ENCODE results near the gene IL2RA. TPM values are rescaled to one million over a fixed set of nuclear protein-coding genes. Genes with fewer than 3 reads are reported as not detected.

IL2RA gene
- total and polyA plus RNA-seq, 2 experiments from 2014 or later, result not detected

DNA sequence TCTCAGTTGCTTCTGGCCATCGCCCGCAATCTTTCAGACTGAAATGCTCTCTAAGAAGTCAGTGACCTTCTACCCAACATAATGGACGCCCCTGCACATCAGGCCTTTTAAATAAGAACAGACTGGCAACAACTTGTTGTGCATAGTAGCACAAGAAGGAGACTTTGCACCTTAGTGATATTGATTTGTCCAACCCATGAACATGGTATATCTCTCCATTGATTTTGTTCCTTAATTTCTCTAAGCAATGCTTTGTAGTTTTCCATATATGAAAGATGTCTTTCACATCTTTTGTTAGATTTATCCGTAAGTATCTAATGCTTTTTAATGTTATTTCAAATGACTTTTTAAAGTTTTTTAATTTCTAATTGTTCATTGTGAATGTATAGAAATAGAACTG is 89.1 kb downstream of the IL2RA start:
- no peak overlapping the region for H3K27ac Mint-ChIP-seq
- no peaks in the 10 kb centered on the region; the same call in 2 of the 3 replicates for H3K9me3 Mint-ChIP-seq
- H3K4me1 Mint-ChIP-seq, result peaks cover 6% of the 10 kb centered on the region
- H3K4me3 Mint-ChIP-seq, result no peak overlapping the region
- H3K27me3 Mint-ChIP-seq (ENCODE audit: insufficient read depth, low read depth, poor library complexity), result peaks cover 25% of the 10 kb centered on the region
- ATAC-seq (no peak), DNase-seq (ENCODE audit: low spot score) (no peak)
- no peak overlapping the region for H3K4me2 ChIP-seq
- H4K20me1 ChIP-seq (replicated peaks; ENCODE audit: insufficient read depth), result no peaks in the 10 kb centered on the region
- H3K79me2 ChIP-seq (replicated peaks; ENCODE audit: insufficient read depth), result no peaks in the 10 kb centered on the region
- H3K36me3 Mint-ChIP-seq (ENCODE audit: low read depth), result no peaks in the 10 kb centered on the region; the same call in 2 of the 3 replicates
- no peak overlapping the region for H3K27ac ChIP-seq (ENCODE audit: low read depth)
- H2AFZ ChIP-seq, result no peak overlapping the region
- H3K27me3 ChIP-seq (ENCODE audit: insufficient read depth), result peaks cover 34% of the 10 kb centered on the region
- no peaks in the 10 kb centered on the region for H3K9me2 ChIP-seq (ENCODE audit: insufficient read depth)
- TF ChIP-seq ZNF331 (CRISPR knock-in tag; IDR thresholded peaks at IDR 0.05; ENCODE audit: low read depth) (no peak), ZNF114 (CRISPR knock-in tag; IDR thresholded peaks at IDR 0.05) (no peak), EZH2phosphoT487 (IDR thresholded peaks at IDR 0.05; ENCODE audit: unreplicated experiment) (no peak), ETS1 (IDR thresholded peaks at IDR 0.05) (no peak), ZNF462 (CRISPR knock-in tag; IDR thresholded peaks at IDR 0.05) (no peak), REST (IDR thresholded peaks at IDR 0.05; ENCODE audit: unreplicated experiment) (no peak), POLR2AphosphoS5 (IDR thresholded peaks at IDR 0.05; ENCODE audit: low read depth) (no peak), EZH2 (IDR thresholded peaks at IDR 0.05; ENCODE audit: low read depth, unreplicated experiment) (no peak), NANOG (IDR thresholded peaks at IDR 0.05; ENCODE audit: borderline replicate concordance) (no peak), CREB1 (CRISPR knock-in tag; IDR thresholded peaks at IDR 0.05; ENCODE audit: low read depth) (no peak), STAT1 (IDR thresholded peaks at IDR 0.05; ENCODE audit: unreplicated experiment) (no peak), JUNB (IDR thresholded peaks at IDR 0.05; ENCODE audit: unreplicated experiment) (no peak)
- TF ChIP-seq, protein P1, sequence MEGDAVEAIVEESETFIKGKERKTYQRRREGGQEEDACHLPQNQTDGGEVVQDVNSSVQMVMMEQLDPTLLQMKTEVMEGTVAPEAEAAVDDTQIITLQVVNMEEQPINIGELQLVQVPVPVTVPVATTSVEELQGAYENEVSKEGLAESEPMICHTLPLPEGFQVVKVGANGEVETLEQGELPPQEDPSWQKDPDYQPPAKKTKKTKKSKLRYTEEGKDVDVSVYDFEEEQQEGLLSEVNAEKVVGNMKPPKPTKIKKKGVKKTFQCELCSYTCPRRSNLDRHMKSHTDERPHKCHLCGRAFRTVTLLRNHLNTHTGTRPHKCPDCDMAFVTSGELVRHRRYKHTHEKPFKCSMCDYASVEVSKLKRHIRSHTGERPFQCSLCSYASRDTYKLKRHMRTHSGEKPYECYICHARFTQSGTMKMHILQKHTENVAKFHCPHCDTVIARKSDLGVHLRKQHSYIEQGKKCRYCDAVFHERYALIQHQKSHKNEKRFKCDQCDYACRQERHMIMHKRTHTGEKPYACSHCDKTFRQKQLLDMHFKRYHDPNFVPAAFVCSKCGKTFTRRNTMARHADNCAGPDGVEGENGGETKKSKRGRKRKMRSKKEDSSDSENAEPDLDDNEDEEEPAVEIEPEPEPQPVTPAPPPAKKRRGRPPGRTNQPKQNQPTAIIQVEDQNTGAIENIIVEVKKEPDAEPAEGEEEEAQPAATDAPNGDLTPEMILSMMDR (conservative IDR thresholded peaks at IDR 0.05; ENCODE audit: low read depth in 2 of 2), result no peak
- 0 out of 2 replicates have a peak, but pooled peaks cover 4% of the 10 kb centered on the region for H3F3A ChIP-seq (replicated peaks; ENCODE audit: low read depth)
- H3K4me3 ChIP-seq, result no peak overlapping the region
- no peaks in the 10 kb centered on the region for H3K36me3 ChIP-seq (ENCODE audit: insufficient read depth)
- H3K4me1 ChIP-seq (ENCODE audit: insufficient read depth), result peaks cover 9% of the 10 kb centered on the region; the same call in 1 of the 2 replicates

Measured in GM23338 (cell line).